Loucy (cell line): Measurements from ENCODE around the gene PCSK2.

Source experiments
- H2AFZ ChIP-seq: fragments of 200-600 bp; sonication (generic); 2 replicates; pipeline ENCODE4 v1.6.0; 2016; ENCODE audit warnings: antibody characterized with exemption, mild to moderate bottlenecking, low read length, moderate library complexity
- H3F3A ChIP-seq: fragments of 200-600 bp; 2 replicates; pipeline ENCODE4 v1.6.0; 2016; ENCODE audit warnings: antibody characterized with exemption, low read depth, mild to moderate bottlenecking
- H3K27me3 ChIP-seq: fragments of 200-600 bp; sonication (generic); 2 replicates; pipeline ENCODE4 v1.6.1; 2014; ENCODE audit warnings: low read length, mild to moderate bottlenecking; ENCODE audit not compliant: insufficient read depth, poor library complexity, severe bottlenecking
- H3K36me3 ChIP-seq: fragments of 200-600 bp; sonication (generic); 2 replicates; pipeline ENCODE4 v1.6.1; 2016; ENCODE audit warnings: low read length; ENCODE audit not compliant: insufficient read depth
- H3K4me1 ChIP-seq: fragments of 200-600 bp; sonication (generic); 2 replicates; pipeline ENCODE4 v1.5.1; 2014; ENCODE audit warnings: low read length, mild to moderate bottlenecking; ENCODE audit not compliant: insufficient read depth, poor library complexity, severe bottlenecking
- H3K4me2 ChIP-seq: fragments of 200-600 bp; sonication (generic); 2 replicates; pipeline ENCODE4 v1.6.0; 2014; ENCODE audit warnings: antibody characterized with exemption, low read length, low read depth, mild to moderate bottlenecking; ENCODE audit not compliant: poor library complexity, severe bottlenecking
- H3K4me3 ChIP-seq: fragments of 200-600 bp; sonication (generic); 2 replicates; pipeline ENCODE4 v1.5.1; 2014; ENCODE audit warnings: low read length, mild to moderate bottlenecking, mixed read lengths; ENCODE audit not compliant: poor library complexity, severe bottlenecking
- H3K79me2 ChIP-seq: fragments of 200-600 bp; sonication (generic); 2 replicates; pipeline ENCODE4 v1.6.1; 2014; ENCODE audit warnings: low read length; ENCODE audit not compliant: insufficient read depth
- H3K9ac ChIP-seq: fragments of 200-600 bp; sonication (generic); 2 replicates; pipeline ENCODE4 v1.6.0; 2014; ENCODE audit warnings: mild to moderate bottlenecking, low read depth, low read length, moderate library complexity; ENCODE audit not compliant: poor library complexity, severe bottlenecking
- H3K9me2 ChIP-seq: fragments of 200-600 bp; sonication (generic); replicated peaks from 2 replicates; pipeline ENCODE4 v1.6.1; 2016; ENCODE audit warnings: low read depth, low read length, mixed read lengths
- H3K9me3 ChIP-seq: fragments of 200-600 bp; sonication (generic); 2 replicates; pipeline ENCODE4 v1.6.1; 2014; ENCODE audit warnings: mild to moderate bottlenecking, antibody characterized with exemption, low read length, low read depth; ENCODE audit not compliant: insufficient read depth
- H4K20me1 ChIP-seq: fragments of 200-600 bp; sonication (generic); 2 replicates; pipeline ENCODE4 v1.6.0; 2014; ENCODE audit warnings: antibody characterized with exemption, low read length, mild to moderate bottlenecking; ENCODE audit not compliant: insufficient read depth, poor library complexity, severe bottlenecking
- EZH2phosphoT487 ChIP-seq: fragments of 200-600 bp; IDR thresholded peaks from 2 replicates; pipeline ENCODE4 v1.6.1; 2018; ENCODE audit warnings: antibody characterized with exemption, mild to moderate bottlenecking, moderate library complexity, borderline replicate concordance
- TF ChIP-seq, protein P1 (sequence below): fragments of 200-600 bp; sonication (generic); conservative IDR thresholded peaks from 2 replicates; pipeline ENCODE4 v1.5.1; 2014; ENCODE audit warnings: mild to moderate bottlenecking, antibody characterized with exemption, low read length

Gene PCSK2

DNA sequence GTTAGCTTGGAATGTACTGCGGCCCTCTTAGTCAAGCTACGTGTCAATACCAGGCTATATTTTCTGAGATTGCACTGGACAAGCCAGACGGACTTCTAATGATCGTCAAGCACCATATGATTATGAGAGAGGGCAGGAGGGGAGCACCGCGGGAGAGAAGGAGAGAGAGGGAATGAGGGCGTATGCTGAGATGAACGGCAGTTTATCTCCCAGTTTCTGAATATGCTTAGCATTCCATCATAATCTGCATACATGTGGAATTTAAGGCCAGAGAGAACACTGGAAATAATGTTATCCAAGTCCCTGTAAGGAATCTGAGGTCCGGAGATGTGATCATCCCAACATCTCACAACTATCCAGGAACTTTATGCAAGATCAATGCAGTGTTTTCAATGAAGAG, 244.1 kb downstream of the PCSK2 start:
- H3K36me3 ChIP-seq: no peaks in the 10 kb centered on the region
- no peak overlapping the region for H3K4me2 ChIP-seq
- H3K27me3 ChIP-seq: no peaks in the 10 kb centered on the region
- TF ChIP-seq EZH2phosphoT487: no peak
- TF ChIP-seq, protein P1, sequence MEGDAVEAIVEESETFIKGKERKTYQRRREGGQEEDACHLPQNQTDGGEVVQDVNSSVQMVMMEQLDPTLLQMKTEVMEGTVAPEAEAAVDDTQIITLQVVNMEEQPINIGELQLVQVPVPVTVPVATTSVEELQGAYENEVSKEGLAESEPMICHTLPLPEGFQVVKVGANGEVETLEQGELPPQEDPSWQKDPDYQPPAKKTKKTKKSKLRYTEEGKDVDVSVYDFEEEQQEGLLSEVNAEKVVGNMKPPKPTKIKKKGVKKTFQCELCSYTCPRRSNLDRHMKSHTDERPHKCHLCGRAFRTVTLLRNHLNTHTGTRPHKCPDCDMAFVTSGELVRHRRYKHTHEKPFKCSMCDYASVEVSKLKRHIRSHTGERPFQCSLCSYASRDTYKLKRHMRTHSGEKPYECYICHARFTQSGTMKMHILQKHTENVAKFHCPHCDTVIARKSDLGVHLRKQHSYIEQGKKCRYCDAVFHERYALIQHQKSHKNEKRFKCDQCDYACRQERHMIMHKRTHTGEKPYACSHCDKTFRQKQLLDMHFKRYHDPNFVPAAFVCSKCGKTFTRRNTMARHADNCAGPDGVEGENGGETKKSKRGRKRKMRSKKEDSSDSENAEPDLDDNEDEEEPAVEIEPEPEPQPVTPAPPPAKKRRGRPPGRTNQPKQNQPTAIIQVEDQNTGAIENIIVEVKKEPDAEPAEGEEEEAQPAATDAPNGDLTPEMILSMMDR: no peak
- no peak overlapping the region for H3K9ac ChIP-seq
- H3K9me2 ChIP-seq: no peaks in the 10 kb centered on the region
- no peaks in the 10 kb centered on the region for H4K20me1 ChIP-seq
- no peaks in the 10 kb centered on the region for H3F3A ChIP-seq
- no peaks in the 10 kb centered on the region for H3K4me1 ChIP-seq
- no peaks in the 10 kb centered on the region for H3K9me3 ChIP-seq
- no peak overlapping the region for H2AFZ ChIP-seq
- no peak overlapping the region for H3K4me3 ChIP-seq
- H3K79me2 ChIP-seq: no peaks in the 10 kb centered on the region

DNA sequence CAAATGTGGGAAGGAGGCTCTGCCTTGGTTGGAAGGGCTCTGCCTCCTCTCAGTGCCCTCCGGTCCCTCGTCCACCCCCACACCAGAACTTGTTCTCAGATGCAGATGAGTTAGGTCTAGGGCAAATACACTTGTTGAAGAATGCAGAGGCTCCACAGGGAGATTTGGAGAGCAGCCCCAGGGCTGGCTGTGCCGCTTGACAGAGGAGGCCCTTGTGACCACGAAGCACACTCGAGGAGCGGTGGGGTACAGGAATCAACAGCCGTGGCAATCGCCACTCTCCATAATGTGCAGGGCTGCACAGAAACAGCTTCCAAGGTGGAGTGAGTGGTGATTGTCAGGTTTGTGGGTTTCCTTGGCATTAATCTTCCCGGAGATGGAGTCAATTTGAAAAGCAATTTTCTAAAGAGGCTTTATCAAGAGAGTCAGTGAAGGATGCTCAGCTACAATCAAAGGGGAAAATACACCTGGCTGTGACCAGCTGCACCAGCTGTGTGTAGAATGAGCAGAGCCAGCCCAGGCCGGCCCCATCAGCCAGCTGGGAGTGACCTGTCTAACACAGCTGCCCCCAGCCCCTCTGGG, 244.9 kb downstream of the PCSK2 start:
- H3K27me3 ChIP-seq: no peaks in the 10 kb centered on the region
- no peak overlapping the region for H3K9ac ChIP-seq
- no peaks in the 10 kb centered on the region for H4K20me1 ChIP-seq

DNA sequence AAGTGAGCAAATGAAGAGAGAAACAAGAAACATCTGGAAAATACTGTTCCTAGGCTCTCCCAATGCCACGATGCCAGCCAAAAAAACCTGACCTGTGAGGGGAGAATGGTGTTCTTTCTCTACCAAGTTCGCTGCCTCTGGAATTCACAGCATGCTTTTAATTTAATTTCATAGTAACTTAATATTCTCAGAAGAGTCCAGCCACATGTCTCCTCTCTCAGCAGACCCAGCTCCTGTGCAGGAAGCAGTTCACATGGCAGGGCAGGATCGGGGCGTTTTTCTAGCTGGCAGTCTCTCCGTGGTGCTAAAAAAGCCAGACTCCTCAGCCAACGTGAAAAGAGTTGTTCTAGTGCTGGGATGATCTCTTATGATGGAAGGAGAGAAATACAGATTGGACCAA, 246.8 kb downstream of the PCSK2 start:
- H3K4me2 ChIP-seq: no peak overlapping the region
- no peaks in the 10 kb centered on the region for H3F3A ChIP-seq
- no peak overlapping the region for H3K9ac ChIP-seq
- no peaks in the 10 kb centered on the region for H3K36me3 ChIP-seq
- TF ChIP-seq, protein P1: no peak
- no peak for TF ChIP-seq EZH2phosphoT487
- no peaks in the 10 kb centered on the region for H3K9me2 ChIP-seq
- no peaks in the 10 kb centered on the region for H3K79me2 ChIP-seq
- no peaks in the 10 kb centered on the region for H3K4me1 ChIP-seq
- H3K9me3 ChIP-seq: no peaks in the 10 kb centered on the region
- H3K27me3 ChIP-seq: no peaks in the 10 kb centered on the region
- H4K20me1 ChIP-seq: no peaks in the 10 kb centered on the region
- H2AFZ ChIP-seq: no peak overlapping the region
- H3K4me3 ChIP-seq: no peak overlapping the region

More for the DNA sequence above, 244.9 kb downstream of the PCSK2 start:
- no peak overlapping the region for H2AFZ ChIP-seq
- no peaks in the 10 kb centered on the region for H3K36me3 ChIP-seq
- H3K4me1 ChIP-seq: no peaks in the 10 kb centered on the region
- no peaks in the 10 kb centered on the region for H3F3A ChIP-seq
- TF ChIP-seq EZH2phosphoT487: no peak
- TF ChIP-seq, protein P1: no peak
- H3K9me3 ChIP-seq: no peaks in the 10 kb centered on the region
- H3K9me2 ChIP-seq: no peaks in the 10 kb centered on the region
- H3K4me3 ChIP-seq: no peak overlapping the region
- H3K4me2 ChIP-seq: no peak overlapping the region
- no peaks in the 10 kb centered on the region for H3K79me2 ChIP-seq
